Endothelial cell of umbilical vein (primary cell): ENCODE results near the gene PNLIPRP1. TPM values are rescaled to one million over a fixed set of nuclear protein-coding genes. Genes with fewer than 3 reads are reported as not detected.

ENCODE experiments used
- BruUV-seq: library from RNA; stranded (reverse); fragments of 400-500 nt; replicated peaks from 2 replicates; lab custom pipeline; 2021; lab: Mats Ljungman, UMichigan
- CTCF ChIA-PET: fragments of 300-600, 350-600 bp; sonication (Branson Sonifier 250); formaldehyde crosslinking; loops from one replicate; lab custom pipeline; 2021; ENCODE audit warnings: antibody characterized with exemption, inconsistent platforms; lab: Charles Lee
- POLR2A ChIA-PET: fragments of 300-600, 350-600 bp; sonication (Branson Sonifier 250); formaldehyde crosslinking; loops from one replicate; lab custom pipeline; 2021; ENCODE audit warnings: antibody characterized with exemption, inconsistent platforms; lab: Charles Lee
- DNase-seq: peaks from one replicate; pipeline ENCODE4 v3.0.0-alpha.2; 2011; ENCODE audit warnings: low read depth, low spot score
- FAIRE-seq: peaks from 2 replicates; lab custom pipeline; 2011; peaks lifted over from hg19 to GRCh38; lab: Jason Lieb, UNC
- H2AFZ ChIP-seq: 2 replicates; pipeline ENCODE4 v1.6.0; 2012; ENCODE audit warnings: low read depth, low read length, control low read depth, inconsistent platforms
- H3K27ac ChIP-seq: 2 replicates; pipeline ENCODE4 v1.5.1; 2011; ENCODE audit warnings: low read depth, mild to moderate bottlenecking, control low read depth, low read length, moderate library complexity; ENCODE audit not compliant: insufficient read depth
- H3K27me3 ChIP-seq, 2 experiments: 2 replicates each; pipeline versions ENCODE4 v1.6.0 to v1.6.1; 2011; ENCODE audit warnings: low read length in 2 of 2, mixed read lengths in 1 of 2; ENCODE audit not compliant: control insufficient read depth in 2 of 2, insufficient read depth in 2 of 2
- H3K36me3 ChIP-seq, 2 experiments: 2 replicates in 1 of 2; 3 replicates in 1 of 2; pipeline ENCODE4 v1.5.1; 2011; ENCODE audit warnings: low read length in 2 of 2, mild to moderate bottlenecking in 1 of 2, moderate library complexity in 1 of 2; ENCODE audit not compliant: control insufficient read depth in 2 of 2, insufficient read depth in 2 of 2; ENCODE audit errors: extremely low read depth in 1 of 2
- H3K4me1 ChIP-seq: 3 replicates; pipeline ENCODE4 v1.5.1; 2011; ENCODE audit warnings: mild to moderate bottlenecking, low read length; ENCODE audit not compliant: control insufficient read depth, insufficient read depth; ENCODE audit errors: extremely low read depth
- H3K4me2 ChIP-seq: 2 replicates; pipeline ENCODE4 v1.6.1; 2011; ENCODE audit warnings: low read length, control low read depth, mixed read lengths; ENCODE audit not compliant: insufficient read depth
- H3K4me3 ChIP-seq, 3 experiments: fragments of 200-600 bp in 1 of 3; sonication (generic), shearing (Covaris generic) in 1 of 3; replicated peaks in 1 of 3; 2 replicates each; pipeline ENCODE4 v1.5.1; 2011 to 2016; ENCODE audit warnings: control low read depth in 3 of 3, low read length in 3 of 3, mild to moderate bottlenecking in 2 of 3, inconsistent platforms in 1 of 3, low read depth in 1 of 3, moderate library complexity in 1 of 3; ENCODE audit not compliant: insufficient read depth in 1 of 3
- H3K79me2 ChIP-seq: 2 replicates; pipeline ENCODE4 v1.6.0; 2012; ENCODE audit warnings: low read length, inconsistent platforms; ENCODE audit not compliant: control insufficient read depth, insufficient read depth
- H3K9ac ChIP-seq: replicated peaks from 2 replicates; pipeline ENCODE3; 2011; ENCODE audit warnings: low read length, control low read depth; ENCODE audit not compliant: insufficient read depth; ENCODE audit errors: extremely low read depth
- H3K9me1 ChIP-seq: replicated peaks from 3 replicates; pipeline ENCODE4 v1.6.0; 2011; ENCODE audit warnings: mild to moderate bottlenecking, low read length; ENCODE audit not compliant: control insufficient read depth, insufficient read depth; ENCODE audit errors: extremely low read depth
- H3K9me3 ChIP-seq: replicated peaks from 2 replicates; pipeline ENCODE4 v1.5.1; 2012; ENCODE audit warnings: low read length, inconsistent platforms; ENCODE audit not compliant: control insufficient read depth, insufficient read depth
- H4K20me1 ChIP-seq: replicated peaks from 2 replicates; pipeline ENCODE3; 2011; ENCODE audit warnings: mild to moderate bottlenecking, low read length; ENCODE audit not compliant: control insufficient read depth, insufficient read depth; ENCODE audit errors: extremely low read depth
- CTCF ChIP-seq, 2 donors: IDR thresholded peaks; 1 replicate in 1 of 2; 2 replicates in 1 of 2; pipeline ENCODE4 v1.5.1; 2011; ENCODE audit warnings: low read length in 2 of 2, mild to moderate bottlenecking in 2 of 2, moderate library complexity in 2 of 2, control low read depth in 1 of 2, inconsistent platforms in 1 of 2, low read depth in 1 of 2; ENCODE audit not compliant: insufficient read depth in 1 of 2; ENCODE audit errors: extremely low read depth in 1 of 2
- EZH2 ChIP-seq: IDR thresholded peaks from 2 replicates; pipeline ENCODE4 v1.6.1; 2012; ENCODE audit warnings: borderline replicate concordance, low read depth, mild to moderate bottlenecking, moderate library complexity, low read length, inconsistent platforms; ENCODE audit not compliant: severe bottlenecking
- FOS ChIP-seq: IDR thresholded peaks from 2 replicates; pipeline ENCODE4 v1.6.1; 2011; ENCODE audit warnings: mild to moderate bottlenecking, low read length, moderate library complexity, borderline replicate concordance; ENCODE audit not compliant: insufficient read depth
- GATA2 ChIP-seq: IDR thresholded peaks from 2 replicates; pipeline ENCODE4 v1.7.0; 2011; ENCODE audit warnings: low read depth, mild to moderate bottlenecking, moderate library complexity, mixed read lengths, low read length; ENCODE audit not compliant: insufficient read length, insufficient read depth
- JUN ChIP-seq: IDR thresholded peaks from 2 replicates; pipeline ENCODE4 v1.6.1; 2011; ENCODE audit warnings: borderline replicate concordance, low read depth; ENCODE audit not compliant: insufficient read length, insufficient read depth
- POLR2A ChIP-seq: IDR thresholded peaks from 2 replicates; pipeline ENCODE4 v1.6.1; 2012; ENCODE audit warnings: low read depth, mild to moderate bottlenecking, control low read depth, low read length
- POLR2AphosphoS5 ChIP-seq: IDR thresholded peaks from 2 replicates; pipeline ENCODE4 v1.6.1; 2012; ENCODE audit warnings: low read depth, mild to moderate bottlenecking, control low read depth, low read length, moderate library complexity; ENCODE audit not compliant: insufficient read depth
- dilution Hi-C: fragments of 300-500 bp; cut with MboI; formaldehyde crosslinking; loops from one replicate; pipeline ENCODE4 v1.15.0; 2019; ENCODE audit warnings: low sequenced_read_pairs; ENCODE audit not compliant: extremely low pct_ligation_motif_present
- intact Hi-C: fragments of 100-400 bp; cut with micrococcal nuclease; formaldehyde crosslinking; loops from one replicate; pipeline ENCODE4 v1.10.0; 2022
- polyA plus RNA-seq, 4 experiments: library from polyadenylated mRNA; depleted of rRNA in 3 of 4; stranded (reverse) in 3 of 4; unstranded in 1 of 4; fragments of >200 nt; gene quantifications; 2 replicates each; pipeline versions ENCODE4 v1.2.1 to v1.2.3, GENCODE V29; 2011 to 2012; ENCODE audit warnings: missing spikeins in 1 of 4
- total RNA-seq: library from RNA; stranded (reverse); gene quantifications from 2 replicates; pipeline ENCODE4 v1.2.3, GENCODE V29; 2021

PNLIPRP1 gene
- total and polyA plus RNA-seq, 2 donors (not counting 3 experiments of a cell fraction or from before 2014, with no cell fraction given): not detected

GRCh38 chr10:116621934-116622655 lies 31.3 kb downstream of the PNLIPRP1 start:
- H3K4me1 ChIP-seq: no peaks in the 10 kb centered on the region
- DNase-seq (no peak), FAIRE-seq (no peak)
- H3K36me3 ChIP-seq: no peaks in the 10 kb centered on the region
- no peak overlapping the region for H2AFZ ChIP-seq
- H3K79me2 ChIP-seq: no peaks in the 10 kb centered on the region
- no peak overlapping the region for H3K4me2 ChIP-seq
- BruUV-seq: no TSS peak
- no peaks in the 10 kb centered on the region for H3K27me3 ChIP-seq
- no peaks in the 10 kb centered on the region for H3K9me1 ChIP-seq
- no peaks in the 10 kb centered on the region for H3K9me3 ChIP-seq
- no peak overlapping the region for H3K4me3 ChIP-seq
- no peak overlapping the region for H3K27ac ChIP-seq
- H4K20me1 ChIP-seq: no peaks in the 10 kb centered on the region
- ChIA-PET CTCF (no interaction called here), POLR2A (no interaction called here)
- TF ChIP-seq CTCF (IDR thresholded peaks at IDR 0.05; ENCODE audit: extremely low read depth in 1 of 2, insufficient read depth in 1 of 2, low read depth in 1 of 2, low read length in 2 of 2) (no peak), POLR2AphosphoS5 (no peak), GATA2 (no peak), FOS (no peak), JUN (no peak), EZH2 (no peak), POLR2A (no peak)
- intact Hi-C loops: no loop called here
- H3K9ac ChIP-seq: no peak overlapping the region
- dilution Hi-C loops: no loop called here
